Smooth muscle cell (in vitro differentiated cells): ENCODE results near the gene CRMP1. TPM values are rescaled to one million over a fixed set of nuclear protein-coding genes. Genes with fewer than 3 reads are reported as not detected.
"Not testable (repeated sequence)": the region's sequence is repeated elsewhere in the genome, so short reads cannot be mapped to it uniquely, and the experiment has no call there.

Experiments
- DNase-seq: peaks from one replicate; lab custom pipeline; 2025; ENCODE audit not compliant: unreplicated experiment; lab: John Stamatoyannopoulos, UW
- H2AFZ ChIP-seq: fragments of 200-600 bp; sonication (generic); 2 replicates; pipeline ENCODE4 v1.6.0; 2016; ENCODE audit warnings: antibody characterized with exemption, low read depth, mild to moderate bottlenecking
- H3F3A ChIP-seq: fragments of 200-600 bp; sonication (generic); 2 replicates; pipeline ENCODE4 v1.6.0; 2017; ENCODE audit warnings: antibody characterized with exemption, low read depth
- H3K27ac ChIP-seq: fragments of 200-600 bp; sonication (generic); 2 replicates; pipeline ENCODE4 v1.5.1; 2016; ENCODE audit warnings: low read depth, mild to moderate bottlenecking
- H3K27me3 ChIP-seq: fragments of 200-600 bp; sonication (generic); 2 replicates; pipeline ENCODE4 v1.6.1; 2016; ENCODE audit warnings: low read depth, mild to moderate bottlenecking
- H3K36me3 ChIP-seq: fragments of 200-600 bp; sonication (generic); 2 replicates; pipeline ENCODE4 v1.5.1; 2016; ENCODE audit warnings: low read depth
- H3K4me1 ChIP-seq: fragments of 200-600 bp; sonication (generic); 2 replicates; pipeline ENCODE4 v1.5.1; 2016; ENCODE audit warnings: low read depth
- H3K4me2 ChIP-seq: fragments of 200-600 bp; sonication (generic); 2 replicates; pipeline ENCODE4 v1.6.0; 2016; ENCODE audit warnings: mild to moderate bottlenecking
- H3K4me3 ChIP-seq: fragments of 200-600 bp; sonication (generic); 2 replicates; pipeline ENCODE4 v1.5.1; 2016; ENCODE audit warnings: mild to moderate bottlenecking
- H3K79me2 ChIP-seq: fragments of 200-600 bp; sonication (generic); 2 replicates; pipeline ENCODE4 v1.6.0; 2016; ENCODE audit warnings: low read depth, mild to moderate bottlenecking
- H3K9ac ChIP-seq: fragments of 200-600 bp; sonication (generic); 2 replicates; pipeline ENCODE4 v1.6.0; 2016; ENCODE audit warnings: low read depth
- H3K9me3 ChIP-seq: fragments of 200-600 bp; sonication (generic); replicated peaks from 2 replicates; pipeline ENCODE4 v1.5.1; 2016; ENCODE audit warnings: low read depth
- H4K20me1 ChIP-seq: fragments of 200-600 bp; sonication (generic); 2 replicates; pipeline ENCODE4 v1.6.0; 2016; ENCODE audit warnings: low read depth
- WGBS: methylation state at CpG from one replicate; pipeline ENCODE4 v1.1.7; 2016; ENCODE audit warnings: low lambda C conversion rate; 5-methylcytosine and 5-hydroxymethylcytosine counted together
- polyA plus RNA-seq: library from polyadenylated mRNA; unstranded; fragments of >200 nt; fragmentation: Nextera tagmentation; extraction: Ambion mirVana; gene quantifications from 2 replicates; pipeline ENCODE4 v1.2.1, GENCODE V29; 2016
- total RNA-seq: library from RNA; depleted of rRNA; stranded (reverse); fragments of >200 nt; gene quantifications from 2 replicates; pipeline ENCODE4 v1.2.3, GENCODE V29; 2014
- TF ChIP-seq, protein P1 (sequence below): fragments of 200-600 bp; sonication (generic); IDR thresholded peaks from 2 replicates; pipeline ENCODE4 v1.5.1; 2017; ENCODE audit warnings: borderline replicate concordance, mild to moderate bottlenecking, antibody characterized with exemption; ENCODE audit not compliant: insufficient read depth, poor library complexity, severe bottlenecking

CRMP1 gene
- total and polyA plus RNA-seq, 2 experiments from 2014 or later = 12.5 to 18.6 TPM

DNA sequence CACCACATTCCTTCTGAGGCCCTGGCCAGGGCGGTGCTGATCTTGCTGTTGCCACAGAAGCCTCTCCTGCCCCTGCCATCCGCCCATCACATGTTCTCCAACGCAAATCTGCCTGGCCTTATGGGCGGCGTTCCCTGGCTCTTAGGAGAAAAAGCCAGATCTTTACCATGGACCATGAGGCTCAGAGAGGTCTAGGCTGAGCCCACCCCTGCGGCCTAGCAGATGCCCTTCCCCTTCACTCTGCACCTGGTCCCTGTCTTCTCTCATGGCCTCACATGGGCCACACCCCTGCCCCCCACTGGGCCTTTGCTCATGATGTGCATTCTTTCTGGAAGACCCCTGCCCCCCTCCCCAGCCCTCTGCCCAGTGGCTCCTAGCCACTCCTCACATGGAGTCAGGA is 78.5 kb downstream of the CRMP1 start:
- H3K27ac ChIP-seq = no peak overlapping the region
- no peak overlapping the region for H3K4me2 ChIP-seq
- DNase-seq = no peak
- H3K79me2 ChIP-seq = no peaks in the 10 kb centered on the region
- no peak overlapping the region for H3K4me3 ChIP-seq
- no peaks in the 10 kb centered on the region for H3K36me3 ChIP-seq
- H2AFZ ChIP-seq = no peak overlapping the region
- H3F3A ChIP-seq = no peaks in the 10 kb centered on the region
- H4K20me1 ChIP-seq = peaks cover 69% of the 10 kb centered on the region
- H3K9me3 ChIP-seq = no peaks in the 10 kb centered on the region
- H3K4me1 ChIP-seq = no peaks in the 10 kb centered on the region
- TF ChIP-seq, protein P1, sequence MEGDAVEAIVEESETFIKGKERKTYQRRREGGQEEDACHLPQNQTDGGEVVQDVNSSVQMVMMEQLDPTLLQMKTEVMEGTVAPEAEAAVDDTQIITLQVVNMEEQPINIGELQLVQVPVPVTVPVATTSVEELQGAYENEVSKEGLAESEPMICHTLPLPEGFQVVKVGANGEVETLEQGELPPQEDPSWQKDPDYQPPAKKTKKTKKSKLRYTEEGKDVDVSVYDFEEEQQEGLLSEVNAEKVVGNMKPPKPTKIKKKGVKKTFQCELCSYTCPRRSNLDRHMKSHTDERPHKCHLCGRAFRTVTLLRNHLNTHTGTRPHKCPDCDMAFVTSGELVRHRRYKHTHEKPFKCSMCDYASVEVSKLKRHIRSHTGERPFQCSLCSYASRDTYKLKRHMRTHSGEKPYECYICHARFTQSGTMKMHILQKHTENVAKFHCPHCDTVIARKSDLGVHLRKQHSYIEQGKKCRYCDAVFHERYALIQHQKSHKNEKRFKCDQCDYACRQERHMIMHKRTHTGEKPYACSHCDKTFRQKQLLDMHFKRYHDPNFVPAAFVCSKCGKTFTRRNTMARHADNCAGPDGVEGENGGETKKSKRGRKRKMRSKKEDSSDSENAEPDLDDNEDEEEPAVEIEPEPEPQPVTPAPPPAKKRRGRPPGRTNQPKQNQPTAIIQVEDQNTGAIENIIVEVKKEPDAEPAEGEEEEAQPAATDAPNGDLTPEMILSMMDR = no peak
- WGBS = 100% methylated on average over 6 of the region's 6 CpGs
- H3K27me3 ChIP-seq = no peaks in the 10 kb centered on the region
- H3K9ac ChIP-seq = no peak overlapping the region

DNA sequence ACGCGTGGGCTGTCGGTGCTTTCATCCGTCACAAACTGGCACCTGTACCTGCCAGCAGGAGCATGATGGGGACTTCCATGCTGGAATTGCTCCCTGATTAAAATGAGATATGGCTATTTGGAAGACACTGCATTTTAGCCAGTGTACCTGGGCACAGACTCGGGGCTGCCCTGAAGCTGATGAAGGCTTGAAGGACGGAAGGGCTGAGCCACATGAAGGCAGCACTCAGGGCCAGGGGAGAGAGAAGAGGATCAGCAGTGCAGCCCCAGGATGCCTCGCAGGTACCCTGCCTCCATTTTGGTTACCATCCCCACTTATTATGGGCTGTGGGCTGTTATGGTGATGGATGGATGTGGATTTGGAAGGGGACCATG is 79.0 kb downstream of the CRMP1 start:
- Histone ChIP-seq H3K27ac (no peak overlapping the region), H3K79me2 (no peaks in the 10 kb centered on the region), H3F3A (no peaks in the 10 kb centered on the region), H3K4me3 (no peak overlapping the region), H3K9ac (no peak overlapping the region), H4K20me1 (peaks cover 63% of the 10 kb centered on the region), H3K4me1 (no peaks in the 10 kb centered on the region), H2AFZ (no peak overlapping the region), H3K4me2 (no peak overlapping the region), H3K27me3 (no peaks in the 10 kb centered on the region), H3K9me3 (no peaks in the 10 kb centered on the region), H3K36me3 (no peaks in the 10 kb centered on the region)
- TF ChIP-seq, protein P1 = no peak
- WGBS = 97% methylated on average over 7 of the region's 7 CpGs
- no peak for DNase-seq

DNA sequence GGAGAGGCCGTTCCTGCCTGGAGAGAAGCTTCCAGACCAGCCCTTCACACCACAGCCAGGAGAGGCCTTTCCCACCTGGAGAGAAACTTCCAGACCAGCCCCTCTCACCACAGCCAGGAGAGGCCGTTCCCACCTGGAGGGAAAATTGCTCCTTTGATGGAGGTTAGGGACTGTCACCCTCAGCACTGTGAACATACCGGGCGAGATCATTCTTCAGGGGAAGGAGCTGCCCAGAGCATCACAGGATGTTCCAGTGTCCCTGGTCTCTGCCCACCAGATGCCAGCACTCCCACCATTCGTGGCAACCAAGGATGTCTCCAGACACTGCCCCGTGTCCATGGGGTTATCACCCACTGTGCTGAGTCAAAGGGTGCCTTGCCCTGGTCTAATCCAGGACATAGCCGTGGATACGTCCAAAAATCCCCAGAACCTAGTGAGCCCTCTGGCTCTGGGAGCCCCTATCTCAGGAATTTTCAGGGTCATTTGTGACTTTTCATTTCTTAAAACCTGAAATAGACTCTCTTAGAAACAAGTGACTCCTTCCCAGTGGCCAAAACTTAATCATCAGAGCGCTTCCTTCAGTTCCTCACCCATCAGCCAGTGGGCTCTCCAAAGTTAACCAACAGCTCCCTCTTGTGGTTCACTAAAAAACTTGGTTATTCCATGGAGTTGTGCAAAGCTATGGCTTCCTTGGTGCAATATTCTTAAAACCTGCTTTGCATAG is 80.2 kb downstream of the CRMP1 start:
- peaks cover 51% of the 10 kb centered on the region for H4K20me1 ChIP-seq
- no peaks in the 10 kb centered on the region for H3K79me2 ChIP-seq
- H3K4me2 ChIP-seq = no peak overlapping the region
- DNase-seq = no peak
- no peak overlapping the region for H2AFZ ChIP-seq
- WGBS = 88% methylated on average over 9 of the region's 9 CpGs
- H3K4me1 ChIP-seq = no peaks in the 10 kb centered on the region
- H3K9me3 ChIP-seq = no peaks in the 10 kb centered on the region
- no peak overlapping the region for H3K9ac ChIP-seq
- no peak overlapping the region for H3K27ac ChIP-seq
- no peaks in the 10 kb centered on the region for H3K36me3 ChIP-seq
- no peaks in the 10 kb centered on the region for H3F3A ChIP-seq
- TF ChIP-seq, protein P1 = peak; percentile 73
- H3K4me3 ChIP-seq = no peak overlapping the region
- H3K27me3 ChIP-seq = no peaks in the 10 kb centered on the region

DNA sequence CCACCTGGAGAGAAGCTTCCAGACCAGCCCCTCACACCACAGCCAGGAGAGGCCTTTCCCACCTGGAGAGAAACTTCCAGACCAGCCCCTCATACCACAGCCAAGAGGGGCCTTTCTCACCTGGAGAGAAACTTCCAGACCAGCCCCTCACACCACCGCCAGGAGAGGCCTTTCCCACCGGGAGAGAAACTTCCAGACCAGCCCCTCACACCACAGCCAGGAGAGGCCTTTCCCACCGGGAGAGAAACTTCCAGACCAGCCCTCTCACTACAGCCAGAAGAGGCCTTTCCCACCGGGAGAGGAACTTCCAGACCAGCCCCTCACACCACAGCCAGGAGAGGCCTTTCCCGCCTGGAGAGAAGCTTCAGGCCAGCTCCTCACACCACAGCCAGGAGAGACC is 80.8 kb downstream of the CRMP1 start:
- not testable (repeated sequence) for H3K4me3 ChIP-seq, H3K9me3 ChIP-seq, H3K27ac ChIP-seq, H3K27me3 ChIP-seq, H3K79me2 ChIP-seq, H3K4me2 ChIP-seq, DNase-seq, H3F3A ChIP-seq, H2AFZ ChIP-seq, H3K9ac ChIP-seq, H3K36me3 ChIP-seq, H3K4me1 ChIP-seq
- WGBS = 95% methylated on average over 5 of the region's 5 CpGs
- H4K20me1 ChIP-seq = peaks cover 45% of the 10 kb centered on the region
